ENCODE results near the gene AGAP3. TPM values are rescaled to one million over a fixed set of nuclear protein-coding genes. Genes with fewer than 3 reads are reported as not detected.

Gene AGAP3
- total and polyA plus RNA-seq, 9 donors: 22.3 to 125 (median 79.9) TPM

GRCh38 chr7:151115836-151116418, 29.7 kb downstream of the AGAP3 start:
- intact Hi-C loops (cut with DNase I): loop anchor here in 2 of 4 donors (10.0 kb wide), 1 partner anchor 101 kb away; no protein-coding TSS in a partner anchor
- no peak overlapping the region for H3K4me3 ChIP-seq
- 84 to 87% (median 85%) methylated on average over 14 of the region's 14 CpGs for WGBS, 3 donors
- peaks cover 3% of the 10 kb centered on the region for H3K4me1 ChIP-seq (ENCODE audit: insufficient read depth)
- TF ChIP-seq POLR2A (IDR thresholded peaks at IDR 0.05) (no peak), EP300 (IDR thresholded peaks at IDR 0.05) (no peak), CTCF (IDR thresholded peaks at IDR 0.05) (no peak)
- DNase-seq: no peak
- H3K27ac ChIP-seq: no peak overlapping the region
- no peaks in the 10 kb centered on the region for H3K9me3 ChIP-seq
- no peaks in the 10 kb centered on the region for H3K36me3 ChIP-seq
- no peaks in the 10 kb centered on the region for H3K27me3 ChIP-seq

- intact Hi-C loops (cut with DNase I): loop anchor here in 2 of 4 donors (10.0 kb wide), 1 partner anchor 102 kb away; no protein-coding TSS in a partner anchor
- Histone ChIP-seq H3K27ac (no peak overlapping the region), H3K36me3 (no peaks in the 10 kb centered on the region), H3K4me3 (no peak overlapping the region), H3K9me3 (no peaks in the 10 kb centered on the region), H3K27me3 (no peaks in the 10 kb centered on the region), H3K4me1 (ENCODE audit: insufficient read depth) (peaks cover 3% of the 10 kb centered on the region)
- TF ChIP-seq EP300 (IDR thresholded peaks at IDR 0.05): no peak
- no peak for TF ChIP-seq CTCF (IDR thresholded peaks at IDR 0.05)
- no peak for TF ChIP-seq POLR2A (IDR thresholded peaks at IDR 0.05)
- DNase-seq: no peak
- 91 to 92% (median 92%) methylated on average over 27 of the region's 27 CpGs for WGBS, 3 donors
Observed at GRCh38 chr7:151116603-151117440, 30.5 kb downstream of the AGAP3 start.

- WGBS, 3 donors: 90 to 92% (median 91%) methylated on average over 12 of the region's 12 CpGs
- DNase-seq: no peak
- Histone ChIP-seq H3K27me3 (no peaks in the 10 kb centered on the region), H3K9me3 (no peaks in the 10 kb centered on the region), H3K36me3 (no peaks in the 10 kb centered on the region), H3K27ac (no peak overlapping the region), H3K4me1 (ENCODE audit: insufficient read depth) (peaks cover 3% of the 10 kb centered on the region), H3K4me3 (no peak overlapping the region)
- no peak for TF ChIP-seq EP300 (IDR thresholded peaks at IDR 0.05)
- no peak for TF ChIP-seq POLR2A (IDR thresholded peaks at IDR 0.05)
- no peak for TF ChIP-seq CTCF (IDR thresholded peaks at IDR 0.05)
- intact Hi-C loops (cut with DNase I): loop anchor here in 2 of 4 donors (10.0 kb wide), 1 partner anchor 103 kb away; no protein-coding TSS in a partner anchor
Observed at GRCh38 chr7:151117565-151117964, 31.3 kb downstream of the AGAP3 start.

- no peak for TF ChIP-seq POLR2A (IDR thresholded peaks at IDR 0.05)
- TF ChIP-seq CTCF (IDR thresholded peaks at IDR 0.05): no peak
- no peak for TF ChIP-seq EP300 (IDR thresholded peaks at IDR 0.05)
- Histone ChIP-seq H3K9me3 (no peaks in the 10 kb centered on the region), H3K36me3 (no peaks in the 10 kb centered on the region), H3K4me3 (no peak overlapping the region), H3K27ac (no peak overlapping the region), H3K4me1 (ENCODE audit: insufficient read depth) (peaks cover 3% of the 10 kb centered on the region), H3K27me3 (no peaks in the 10 kb centered on the region)
- 91 to 94% (median 93%) methylated on average over 38 of the region's 38 CpGs for WGBS, 3 donors
- DNase-seq: no peak
- intact Hi-C loops (cut with DNase I): loop anchor here in 2 of 4 donors (10.0 kb wide), 1 partner anchor 104 kb away; no protein-coding TSS in a partner anchor
Observed at GRCh38 chr7:151118108-151119054, 32.1 kb downstream of the AGAP3 start.

Measured in ovary (tissue), 9 donors.